ENCODE results near the gene CHCHD6.

CHCHD6 gene

GRCh38 chr3:126665221-126665936 is 38.7 kb upstream of the CHCHD6 start:
- intact Hi-C loops (cut with micrococcal nuclease), result no loop called here
- no peaks in the 10 kb centered on the region for H3K4me1 Mint-ChIP-seq (ENCODE audit: low read depth)
- no peaks in the 10 kb centered on the region for H3K36me3 Mint-ChIP-seq (ENCODE audit: low read depth)
- H3K4me3 Mint-ChIP-seq, result no peak overlapping the region
- peaks cover 21% of the 10 kb centered on the region for H3K27me3 Mint-ChIP-seq
- H3K9me3 Mint-ChIP-seq, result no peaks in the 10 kb centered on the region
- no peak overlapping the region for H3K27ac Mint-ChIP-seq

GRCh38 chr3:126665959-126666657 is 37.9 kb upstream of the CHCHD6 start:
- Mint-ChIP-seq H3K9me3 (no peaks in the 10 kb centered on the region), H3K36me3 (ENCODE audit: low read depth) (no peaks in the 10 kb centered on the region), H3K27ac (no peak overlapping the region), H3K4me1 (ENCODE audit: low read depth) (peaks cover 6% of the 10 kb centered on the region), H3K27me3 (peaks cover 17% of the 10 kb centered on the region), H3K4me3 (no peak overlapping the region)
- intact Hi-C loops (cut with micrococcal nuclease), result no loop called here

- no peaks in the 10 kb centered on the region for H3K9me3 Mint-ChIP-seq
- peaks cover 10% of the 10 kb centered on the region for H3K4me1 Mint-ChIP-seq (ENCODE audit: low read depth)
- intact Hi-C loops (cut with micrococcal nuclease), result no loop called here
- H3K36me3 Mint-ChIP-seq (ENCODE audit: low read depth), result no peaks in the 10 kb centered on the region
- no peak overlapping the region for H3K4me3 Mint-ChIP-seq
- peaks cover 15% of the 10 kb centered on the region for H3K27me3 Mint-ChIP-seq
- no peak overlapping the region for H3K27ac Mint-ChIP-seq
These were observed 37.1 kb upstream of the CHCHD6 start for GRCh38 chr3:126666658-126667528.

GRCh38 chr3:126667631-126668449 is 36.2 kb upstream of the CHCHD6 start:
- intact Hi-C loops (cut with micrococcal nuclease), result no loop called here
- H3K4me1 Mint-ChIP-seq (ENCODE audit: low read depth), result peaks cover 10% of the 10 kb centered on the region
- no peaks in the 10 kb centered on the region for H3K9me3 Mint-ChIP-seq
- no peaks in the 10 kb centered on the region for H3K36me3 Mint-ChIP-seq (ENCODE audit: low read depth)
- H3K27ac Mint-ChIP-seq, result no peak overlapping the region
- H3K27me3 Mint-ChIP-seq, result peaks cover 7% of the 10 kb centered on the region
- H3K4me3 Mint-ChIP-seq, result no peak overlapping the region

GRCh38 chr3:126668450-126669401 is 35.3 kb upstream of the CHCHD6 start:
- intact Hi-C loops (cut with micrococcal nuclease), result no loop called here
- H3K9me3 Mint-ChIP-seq, result no peaks in the 10 kb centered on the region
- H3K36me3 Mint-ChIP-seq (ENCODE audit: low read depth), result no peaks in the 10 kb centered on the region
- H3K27me3 Mint-ChIP-seq, result peaks cover 6% of the 10 kb centered on the region
- H3K4me3 Mint-ChIP-seq, result no peak overlapping the region
- H3K4me1 Mint-ChIP-seq (ENCODE audit: low read depth), result peaks cover 10% of the 10 kb centered on the region
- no peak overlapping the region for H3K27ac Mint-ChIP-seq

- Mint-ChIP-seq H3K9me3 (no peaks in the 10 kb centered on the region), H3K4me3 (no peak overlapping the region), H3K27ac (no peak overlapping the region), H3K36me3 (ENCODE audit: low read depth) (no peaks in the 10 kb centered on the region), H3K27me3 (peaks cover 4% of the 10 kb centered on the region), H3K4me1 (ENCODE audit: low read depth) (peaks cover 10% of the 10 kb centered on the region)
- intact Hi-C loops (cut with micrococcal nuclease), result no loop called here
These were observed 32.5 kb upstream of the CHCHD6 start for GRCh38 chr3:126671521-126671920.

- Mint-ChIP-seq H3K27ac (no peak overlapping the region), H3K27me3 (peaks cover 8% of the 10 kb centered on the region)
These were observed 31.7 kb upstream of the CHCHD6 start for GRCh38 chr3:126672340-126672739.

GRCh38 chr3:126672741-126673140 is 31.3 kb upstream of the CHCHD6 start:
- H3K27me3 Mint-ChIP-seq, result peaks cover 11% of the 10 kb centered on the region
- no peaks in the 10 kb centered on the region for H3K36me3 Mint-ChIP-seq (ENCODE audit: low read depth)
- H3K27ac Mint-ChIP-seq, result no peak overlapping the region
- H3K4me1 Mint-ChIP-seq (ENCODE audit: low read depth), result peaks cover 10% of the 10 kb centered on the region
- intact Hi-C loops (cut with micrococcal nuclease), result no loop called here
- no peaks in the 10 kb centered on the region for H3K9me3 Mint-ChIP-seq
- H3K4me3 Mint-ChIP-seq, result no peak overlapping the region

More at GRCh38 chr3:126672340-126672739, 31.7 kb upstream of the CHCHD6 start:
- Mint-ChIP-seq H3K9me3 (no peaks in the 10 kb centered on the region), H3K4me1 (ENCODE audit: low read depth) (peaks cover 10% of the 10 kb centered on the region), H3K36me3 (ENCODE audit: low read depth) (no peaks in the 10 kb centered on the region), H3K4me3 (no peak overlapping the region)
- intact Hi-C loops (cut with micrococcal nuclease), result no loop called here

- H3K9me3 Mint-ChIP-seq, result no peaks in the 10 kb centered on the region
- H3K4me3 Mint-ChIP-seq, result no peak overlapping the region
- peaks cover 38% of the 10 kb centered on the region for H3K27me3 Mint-ChIP-seq
- H3K4me1 Mint-ChIP-seq (ENCODE audit: low read depth), result peaks cover 11% of the 10 kb centered on the region
- no peaks in the 10 kb centered on the region for H3K36me3 Mint-ChIP-seq (ENCODE audit: low read depth)
- intact Hi-C loops (cut with micrococcal nuclease), result no loop called here
- H3K27ac Mint-ChIP-seq, result no peak overlapping the region
These were observed 26.9 kb upstream of the CHCHD6 start for GRCh38 chr3:126676919-126677705.

GRCh38 chr3:126677862-126678503 is 26.1 kb upstream of the CHCHD6 start:
- no peak overlapping the region for H3K27ac Mint-ChIP-seq
- peaks cover 38% of the 10 kb centered on the region for H3K27me3 Mint-ChIP-seq
- intact Hi-C loops (cut with micrococcal nuclease), result no loop called here
- H3K4me1 Mint-ChIP-seq (ENCODE audit: low read depth), result peaks cover 11% of the 10 kb centered on the region
- no peaks in the 10 kb centered on the region for H3K9me3 Mint-ChIP-seq
- no peak overlapping the region for H3K4me3 Mint-ChIP-seq
- H3K36me3 Mint-ChIP-seq (ENCODE audit: low read depth), result no peaks in the 10 kb centered on the region

- no peaks in the 10 kb centered on the region for H3K9me3 Mint-ChIP-seq
These were observed 25.2 kb upstream of the CHCHD6 start for GRCh38 chr3:126678693-126679317.

More at GRCh38 chr3:126678693-126679317, 25.2 kb upstream of the CHCHD6 start:
- intact Hi-C loops (cut with micrococcal nuclease), result loop anchor here (1.0 kb wide), 1 partner anchor 865 kb away; no protein-coding TSS in a partner anchor
- H3K36me3 Mint-ChIP-seq (ENCODE audit: low read depth), result no peaks in the 10 kb centered on the region
- H3K27ac Mint-ChIP-seq, result peak overlapping the region; percentile 37
- H3K4me1 Mint-ChIP-seq (ENCODE audit: low read depth), result peaks cover 11% of the 10 kb centered on the region
- H3K27me3 Mint-ChIP-seq, result peaks cover 39% of the 10 kb centered on the region
- H3K4me3 Mint-ChIP-seq, result no peak overlapping the region

All from dendritic cell treated with granulocyte-macrophage colony-stimulating factor and Interleukin-4, amounts not matched to agents 40 ng/mL and 50 ng/mL, for 4 days (primary cell).